ENCODE data around the gene IFT43. TPM values are rescaled to one million over a fixed set of nuclear protein-coding genes. Genes with fewer than 3 reads are reported as not detected.

Gene IFT43
- total RNA-seq, 1 experiment from 2014 or later, result 24.2 TPM

GRCh38 chr14:75939200-75939599 lies 46.4 kb upstream of the IFT43 start:
- ChIA-PET POLR2A (no interaction called here), CTCF (no interaction called here)

More at GRCh38 chr14:75939200-75939599, 46.4 kb upstream of the IFT43 start:
- no peak overlapping the region for H3K4me2 ChIP-seq (ENCODE audit: low read length)
- no peak for DNase-seq (ENCODE audit: low read depth, low spot score)
- H3K36me3 ChIP-seq (ENCODE audit: control insufficient read depth in 1 of 2, insufficient read depth in 2 of 2, low read length in 2 of 2), result no peaks in the 10 kb centered on the region
- no peak for ATAC-seq
- H3K9me2 ChIP-seq (ENCODE audit: insufficient read depth), result no peaks in the 10 kb centered on the region
- H3K27me3 ChIP-seq (ENCODE audit: insufficient read depth, low read length), result no peaks in the 10 kb centered on the region
- intact Hi-C loops (cut with micrococcal nuclease), result no loop called here
- no peak overlapping the region for H3K9ac ChIP-seq (ENCODE audit: low read length)
- no peaks in the 10 kb centered on the region for H4K20me1 ChIP-seq (ENCODE audit: insufficient read depth)
- no peaks in the 10 kb centered on the region for H3K9me3 ChIP-seq (ENCODE audit: control insufficient read depth in 1 of 2, insufficient read depth in 1 of 2, low read depth in 1 of 2, low read length in 2 of 2)
- peaks cover 8 to 9% of the 10 kb centered on the region in 2 experiments; a peak in 3 of 4 replicates for H3K4me1 ChIP-seq (ENCODE audit: control insufficient read depth in 1 of 2, insufficient read depth in 2 of 2, low read length in 2 of 2)
- H2AFZ ChIP-seq (ENCODE audit: low read depth, low read length, poor library complexity, severe bottlenecking), result no peak overlapping the region
- no peak overlapping the region for H3K27ac ChIP-seq (ENCODE audit: low read depth, low read length)
- BruUV-seq (replicated peaks), result no TSS peak
- TF ChIP-seq EZH2 (IDR thresholded peaks at IDR 0.05) (no peak), MAX (IDR thresholded peaks at IDR 0.05) (no peak), CBX3 (IDR thresholded peaks at IDR 0.05; ENCODE audit: low read depth) (no peak), SIN3A (IDR thresholded peaks at IDR 0.05; ENCODE audit: low read depth) (no peak), CEBPB (IDR thresholded peaks at IDR 0.05; ENCODE audit: low read depth) (no peak), ELF1 (IDR thresholded peaks at IDR 0.05; ENCODE audit: borderline replicate concordance, low read depth) (no peak), ZBTB33 (IDR thresholded peaks at IDR 0.05; ENCODE audit: extremely low read depth, insufficient replicate concordance, low read length) (no peak), JUND (IDR thresholded peaks at IDR 0.05) (no peak), POLR2AphosphoS5 (IDR thresholded peaks at IDR 0.05; ENCODE audit: low read depth, low read length) (no peak), EGR1 (IDR thresholded peaks at IDR 0.05; ENCODE audit: low read depth) (no peak), SRF (IDR thresholded peaks at IDR 0.05; ENCODE audit: low read depth) (no peak), ATF3 (IDR thresholded peaks at IDR 0.05) (no peak), REST (IDR thresholded peaks at IDR 0.05; ENCODE audit: low read depth) (no peak), EZH2phosphoT487 (IDR thresholded peaks at IDR 0.05; ENCODE audit: borderline replicate concordance) (no peak), TCF7L2 (IDR thresholded peaks at IDR 0.05; ENCODE audit: borderline replicate concordance, extremely low read depth, insufficient read depth, insufficient read length) (no peak), FOSL1 (IDR thresholded peaks at IDR 0.05; ENCODE audit: low read depth) (no peak), POLR2A (IDR thresholded peaks at IDR 0.05; ENCODE audit: borderline replicate concordance, extremely low read depth, insufficient read depth, insufficient read length) (no peak), CTCF (IDR thresholded peaks at IDR 0.05 in 2 of 3, conservative IDR thresholded peaks at IDR 0.05 in 1 of 3; ENCODE audit: borderline replicate concordance in 1 of 3, insufficient read depth in 1 of 3, low read depth in 2 of 3, low read length in 2 of 3) (no peak), YY1 (IDR thresholded peaks at IDR 0.05; ENCODE audit: extremely low read depth, insufficient replicate concordance, low read depth, low read length) (no peak)
- RAD21 ChIA-PET (ENCODE audit: low non-redundant PET in 1 of 2, low total read pairs in 2 of 2, uncharacterized antibody in 2 of 2, unreplicated experiment in 2 of 2), result no interaction called here
- H3K79me2 ChIP-seq (ENCODE audit: insufficient read depth, low read length), result no peaks in the 10 kb centered on the region
- no peak overlapping the region for H3K4me3 ChIP-seq (replicated peaks in 1 of 2; ENCODE audit: low read depth in 1 of 2, low read length in 2 of 2)

All from HCT116 (cell line).